Hepatocyte (in vitro differentiated cells): ENCODE measurements around the gene OTX1. TPM values are rescaled to one million over a fixed set of nuclear protein-coding genes. Genes with fewer than 3 reads are reported as not detected.
"Not testable (repeated sequence)": the region's sequence is repeated elsewhere in the genome, so short reads cannot be mapped to it uniquely, and the experiment has no call there.

ENCODE experiments used
- DNase-seq: peaks from one replicate; pipeline ENCODE4 v3.0.0-alpha.2; 2016; ENCODE audit warnings: low spot score
- H2AFZ ChIP-seq: fragments of 200-600 bp; sonication (generic); 2 replicates; pipeline ENCODE4 v1.6.0; 2016; ENCODE audit warnings: antibody characterized with exemption, mild to moderate bottlenecking
- H3K27ac ChIP-seq: fragments of 200-600 bp; sonication (generic); 2 replicates; pipeline ENCODE4 v1.5.1; 2016; ENCODE audit warnings: mild to moderate bottlenecking
- H3K27me3 ChIP-seq: fragments of 200-600 bp; sonication (generic); 2 replicates; pipeline ENCODE4 v1.6.1; 2016
- H3K36me3 ChIP-seq: fragments of 200-600 bp; sonication (generic); replicated peaks from 2 replicates; pipeline ENCODE4 v1.5.1; 2016; ENCODE audit warnings: low read depth; ENCODE audit not compliant: insufficient read depth
- H3K4me1 ChIP-seq: fragments of 200-600 bp; sonication (generic); 2 replicates; pipeline ENCODE4 v1.5.1; 2016; ENCODE audit warnings: mild to moderate bottlenecking, moderate library complexity; ENCODE audit not compliant: insufficient read depth
- H3K4me2 ChIP-seq: fragments of 200-600 bp; sonication (generic); 2 replicates; pipeline ENCODE4 v1.6.0; 2016
- H3K4me3 ChIP-seq: fragments of 200-600 bp; sonication (generic); 2 replicates; pipeline ENCODE4 v1.5.1; 2016; ENCODE audit warnings: mild to moderate bottlenecking
- H3K79me2 ChIP-seq: fragments of 200-600 bp; sonication (generic); 2 replicates; pipeline ENCODE4 v1.6.0; 2017; ENCODE audit warnings: mild to moderate bottlenecking
- H3K9me2 ChIP-seq: fragments of 200-600 bp; sonication (generic); replicated peaks from 2 replicates; pipeline ENCODE4 v1.6.0; 2017; ENCODE audit warnings: mild to moderate bottlenecking; ENCODE audit not compliant: insufficient read depth
- H3K9me3 ChIP-seq: fragments of 200-600 bp; sonication (generic); 2 replicates; pipeline ENCODE4 v1.5.1; 2016; ENCODE audit warnings: low read depth, mild to moderate bottlenecking
- H4K20me1 ChIP-seq: fragments of 200-600 bp; sonication (generic); 2 replicates; pipeline ENCODE4 v1.6.0; 2016; ENCODE audit warnings: mild to moderate bottlenecking; ENCODE audit not compliant: insufficient read depth, poor library complexity, severe bottlenecking
- CTCF ChIP-seq: fragments of 200-600 bp; sonication (generic); IDR thresholded peaks from 2 replicates; pipeline ENCODE4 v1.5.1; 2016; ENCODE audit warnings: antibody characterized with exemption, mild to moderate bottlenecking; ENCODE audit not compliant: poor library complexity
- EZH2 ChIP-seq: fragments of 200-600 bp; sonication (generic); IDR thresholded peaks from 2 replicates; pipeline ENCODE4 v1.6.1; 2016; ENCODE audit warnings: antibody characterized with exemption, mild to moderate bottlenecking, borderline replicate concordance
- EZH2phosphoT487 ChIP-seq: fragments of 200-600 bp; sonication (generic); IDR thresholded peaks from one replicate; pipeline ENCODE4 v1.6.1; 2018; ENCODE audit warnings: antibody characterized with exemption, mild to moderate bottlenecking, low read depth, moderate library complexity; ENCODE audit not compliant: unreplicated experiment, severe bottlenecking
- WGBS: methylation state at CpG from one replicate; pipeline ENCODE4 v1.1.6; 2016; ENCODE audit warnings: low lambda C conversion rate; ENCODE audit errors: missing lambda C conversion rate; 5-methylcytosine and 5-hydroxymethylcytosine counted together
- polyA plus RNA-seq: library from polyadenylated mRNA; unstranded; fragments of >200 nt; fragmentation: Nextera tagmentation; extraction: Ambion mirVana; gene quantifications from 2 replicates; pipeline ENCODE4 v1.2.1, GENCODE V29; 2016
- total RNA-seq: library from RNA; depleted of rRNA; stranded (reverse); fragments of >200 nt; gene quantifications from 2 replicates; pipeline ENCODE4 v1.2.3, GENCODE V29; 2014

Gene OTX1
- total and polyA plus RNA-seq, 2 experiments from 2014 or later = 0.07 to 0.52 TPM

GRCh38 chr2:63073994-63074393, 23.4 kb downstream of the OTX1 start:
- Histone ChIP-seq H3K79me2 (no peaks in the 10 kb centered on the region), H3K9me2 (no peaks in the 10 kb centered on the region), H4K20me1 (no peaks in the 10 kb centered on the region), H3K4me1 (no peaks in the 10 kb centered on the region), H3K4me2 (no peak overlapping the region), H3K9me3 (no peaks in the 10 kb centered on the region), H3K27me3 (peaks cover 17% of the 10 kb centered on the region), H3K4me3 (no peak overlapping the region), H3K36me3 (no peaks in the 10 kb centered on the region), H3K27ac (no peak overlapping the region), H2AFZ (no peak overlapping the region)
- DNase-seq = no peak
- TF ChIP-seq CTCF (no peak), EZH2phosphoT487 (no peak), EZH2 (no peak)
- 92% methylated on average over 3 of the region's 3 CpGs for WGBS

GRCh38 chr2:63074399-63074798, 23.8 kb downstream of the OTX1 start:
- not testable (repeated sequence) for H3K4me3 ChIP-seq, H3K36me3 ChIP-seq, H3K4me2 ChIP-seq, H3K4me1 ChIP-seq, H3K9me2 ChIP-seq, H3K9me3 ChIP-seq, H4K20me1 ChIP-seq, H3K27ac ChIP-seq, H3K79me2 ChIP-seq, DNase-seq, H2AFZ ChIP-seq
- 84% methylated on average over 4 of the region's 4 CpGs for WGBS
- H3K27me3 ChIP-seq = peaks cover 13% of the 10 kb centered on the region

- Histone ChIP-seq H3K9me3 (no peaks in the 10 kb centered on the region), H3K4me3 (no peak overlapping the region), H3K4me1 (no peaks in the 10 kb centered on the region), H3K9me2 (no peaks in the 10 kb centered on the region), H3K36me3 (no peaks in the 10 kb centered on the region), H2AFZ (no peak overlapping the region), H4K20me1 (no peaks in the 10 kb centered on the region), H3K79me2 (no peaks in the 10 kb centered on the region), H3K4me2 (no peak overlapping the region), H3K27ac (no peak overlapping the region), H3K27me3 (peaks cover 3% of the 10 kb centered on the region)
- TF ChIP-seq EZH2phosphoT487 = no peak
- peak; percentile 19 for TF ChIP-seq CTCF
- TF ChIP-seq EZH2 = no peak
- DNase-seq = no peak
- WGBS = 67% methylated on average over 4 of the region's 4 CpGs
Observed at GRCh38 chr2:63078852-63079606, 28.4 kb downstream of the OTX1 start.

- Histone ChIP-seq H4K20me1 (no peaks in the 10 kb centered on the region), H3K4me2 (no peak overlapping the region), H3K36me3 (no peaks in the 10 kb centered on the region), H3K9me3 (no peaks in the 10 kb centered on the region), H2AFZ (no peak overlapping the region), H3K27me3 (no peaks in the 10 kb centered on the region), H3K9me2 (no peaks in the 10 kb centered on the region), H3K4me1 (no peaks in the 10 kb centered on the region), H3K79me2 (no peaks in the 10 kb centered on the region), H3K4me3 (no peak overlapping the region), H3K27ac (no peak overlapping the region)
- TF ChIP-seq EZH2phosphoT487 (no peak), CTCF (no peak), EZH2 (no peak)
- DNase-seq = no peak
- WGBS = 80% methylated on average over 4 of the region's 4 CpGs
Observed at GRCh38 chr2:63081404-63081803, 30.8 kb downstream of the OTX1 start.
